ENCODE results near the gene GUCA1A. TPM values are rescaled to one million over a fixed set of nuclear protein-coding genes. Genes with fewer than 3 reads are reported as not detected.
A peak's percentile ranks its signal among the peaks of the same experiment; 100 is the strongest.
"Not testable (repeated sequence)": the region's sequence is repeated elsewhere in the genome, so short reads cannot be mapped to it uniquely, and the experiment has no call there.

The GUCA1A gene
- polyA plus RNA-seq, 4 donors: 0.11 to 0.25 (median 0.13) TPM; not detected in 1

GRCh38 chr6:42171813-42172581 is 1.2 kb upstream of the GUCA1A start:
- no peak for DNase-seq (ENCODE audit: low read depth in 4 of 4, low spot score in 2 of 4)

- no peak for DNase-seq (ENCODE audit: low read depth in 4 of 4, low spot score in 2 of 4)
These were observed 2.7 kb downstream of the GUCA1A start for GRCh38 chr6:42175860-42176259.

GRCh38 chr6:42176981-42177380 is 3.8 kb downstream of the GUCA1A start:
- no peak for DNase-seq (ENCODE audit: low read depth in 4 of 4, low spot score in 2 of 4)

GRCh38 chr6:42177514-42178364 is 4.6 kb downstream of the GUCA1A start:
- no peak for DNase-seq (ENCODE audit: low read depth in 4 of 4, low spot score in 2 of 4)

GRCh38 chr6:42179261-42179944 is 6.2 kb downstream of the GUCA1A start:
- DNase-seq (ENCODE audit: low read depth in 4 of 4, low spot score in 2 of 4): no peak

GRCh38 chr6:42179945-42180313 is 6.8 kb downstream of the GUCA1A start:
- no peak for DNase-seq (ENCODE audit: low read depth in 4 of 4, low spot score in 2 of 4)

- no peak for DNase-seq (ENCODE audit: low read depth in 4 of 4, low spot score in 2 of 4)
These were observed 8.9 kb downstream of the GUCA1A start for GRCh38 chr6:42182101-42182500.

GRCh38 chr6:42184475-42184874 is 11.3 kb downstream of the GUCA1A start:
- no peak for DNase-seq (ENCODE audit: low read depth in 4 of 4, low spot score in 2 of 4)

GRCh38 chr6:42185597-42185996 is 12.4 kb downstream of the GUCA1A start:
- DNase-seq (ENCODE audit: low read depth in 4 of 4, low spot score in 2 of 4): peak in 2 of 4 donors; percentile 56 to 71

GRCh38 chr6:42188406-42188805 is 15.2 kb downstream of the GUCA1A start:
- no peak for DNase-seq (ENCODE audit: low read depth in 4 of 4, low spot score in 2 of 4)

- no peak for DNase-seq (ENCODE audit: low read depth in 4 of 4, low spot score in 2 of 4)
These were observed 17.5 kb downstream of the GUCA1A start for GRCh38 chr6:42190554-42191183.

GRCh38 chr6:42192385-42192784 is 19.2 kb downstream of the GUCA1A start:
- DNase-seq (ENCODE audit: low read depth in 4 of 4, low spot score in 2 of 4): not testable (repeated sequence)

GRCh38 chr6:42193491-42193894 is 20.3 kb downstream of the GUCA1A start:
- DNase-seq (ENCODE audit: low read depth in 4 of 4, low spot score in 2 of 4): no peak

GRCh38 chr6:42194056-42194455 is 20.9 kb downstream of the GUCA1A start:
- DNase-seq (ENCODE audit: low read depth in 4 of 4, low spot score in 2 of 4): no peak

GRCh38 chr6:42195415-42195814 is 22.3 kb downstream of the GUCA1A start:
- no peak for DNase-seq (ENCODE audit: low read depth in 4 of 4, low spot score in 2 of 4)

GRCh38 chr6:42197555-42198362 is 24.6 kb downstream of the GUCA1A start:
- DNase-seq (ENCODE audit: low read depth in 4 of 4, low spot score in 2 of 4): no peak

GRCh38 chr6:42199106-42199981 is 26.2 kb downstream of the GUCA1A start:
- no peak for DNase-seq (ENCODE audit: low read depth in 4 of 4, low spot score in 2 of 4)

GRCh38 chr6:42200035-42200434 is 26.9 kb downstream of the GUCA1A start:
- DNase-seq (ENCODE audit: low read depth in 4 of 4, low spot score in 2 of 4): no peak

GRCh38 chr6:42201382-42201781 is 28.2 kb downstream of the GUCA1A start:
- DNase-seq (ENCODE audit: low read depth in 4 of 4, low spot score in 2 of 4): no peak

Measured in left renal cortex interstitium (tissue), 4 donors.